HUDEP-2 (cell line): Measurements from ENCODE around the gene NDUFB3.
"Not testable (repeated sequence)": the region's sequence is repeated elsewhere in the genome, so short reads cannot be mapped to it uniquely, and the experiment has no call there.

Experiments
- DNase-seq, 76 experiments: peaks; one replicate each; lab custom pipeline; 2025; ENCODE audit not compliant: unreplicated experiment in 76 of 76; lab: John Stamatoyannopoulos, UW

Gene NDUFB3

DNA sequence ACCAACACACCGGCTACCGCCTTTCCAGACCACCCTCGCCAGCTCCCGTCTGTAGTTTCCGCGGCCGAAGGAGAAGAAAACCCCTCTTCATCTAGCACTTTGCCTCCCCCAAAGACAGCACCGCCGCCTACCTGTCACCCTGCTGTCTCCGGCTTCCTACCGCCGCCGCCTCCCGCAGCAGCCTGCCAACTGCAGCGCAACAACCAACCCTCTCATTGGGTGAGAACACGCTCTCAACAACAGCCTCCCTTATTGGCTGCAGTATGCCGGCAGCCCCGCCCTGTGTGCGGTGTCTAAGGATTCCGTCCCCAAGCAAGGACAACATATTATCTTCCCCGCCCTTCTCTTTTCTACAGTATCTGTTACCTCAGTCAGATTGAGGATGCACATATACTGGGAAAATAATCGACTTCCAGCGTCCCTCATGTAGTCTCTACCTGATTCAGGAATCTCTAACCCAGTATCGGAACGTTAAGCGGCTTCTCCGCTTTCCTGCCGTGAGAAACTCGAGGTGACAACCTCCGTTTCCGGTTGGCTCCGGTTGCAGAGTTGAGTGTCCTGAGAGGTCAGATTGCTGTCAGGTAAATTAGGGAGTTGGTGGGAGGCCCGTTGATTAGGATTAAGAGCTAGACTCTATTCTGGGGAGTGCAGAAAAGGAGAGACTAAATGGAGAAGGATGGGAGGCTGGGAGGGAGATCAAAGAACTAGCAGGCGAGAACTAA, at the start of gene NDUFB3, which contains the start of gene HYCC2:
TSS of gene NDUFB3 (plus strand) at position 523 of the 722 bp plus-strand sequence. CDS start 6,882 bp downstream, outside the sequence.
TSS of gene HYCC2 (minus strand) at position 193 of the 722 bp plus-strand sequence. CDS start 47,662 bp downstream, outside the sequence.
- DNase-seq = peak; percentile 19 to 94 (median 86)

- no peak for DNase-seq
These were observed 47.3 kb upstream of the NDUFB3 start for GRCh38 chr2:201024518-201024917.

DNA sequence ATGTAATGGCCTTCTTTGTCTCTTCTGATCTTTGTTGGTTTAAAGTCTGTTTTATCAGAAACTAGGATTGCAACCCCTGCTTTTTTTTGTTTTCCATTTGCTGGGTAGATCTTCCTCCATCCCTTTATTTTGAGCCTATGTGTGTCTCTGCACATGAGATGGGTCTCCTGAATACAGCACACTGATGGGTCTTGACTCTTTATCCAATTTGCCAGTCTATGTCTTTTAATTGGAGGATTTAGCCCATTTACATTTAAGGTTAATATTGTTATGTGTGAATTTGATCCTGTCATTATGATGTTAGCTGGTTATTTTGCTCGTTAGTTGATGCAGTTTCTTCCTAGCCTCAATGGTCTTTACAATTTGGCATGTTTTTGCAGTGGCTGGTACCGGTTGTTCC, 37.4 kb upstream of the NDUFB3 start:
- not testable (repeated sequence) for DNase-seq

- not testable (repeated sequence) for DNase-seq
These were observed 33.4 kb upstream of the NDUFB3 start for GRCh38 chr2:201038361-201038760.

GRCh38 chr2:201038855-201039254, 32.9 kb upstream of the NDUFB3 start:
- no peak for DNase-seq

DNA sequence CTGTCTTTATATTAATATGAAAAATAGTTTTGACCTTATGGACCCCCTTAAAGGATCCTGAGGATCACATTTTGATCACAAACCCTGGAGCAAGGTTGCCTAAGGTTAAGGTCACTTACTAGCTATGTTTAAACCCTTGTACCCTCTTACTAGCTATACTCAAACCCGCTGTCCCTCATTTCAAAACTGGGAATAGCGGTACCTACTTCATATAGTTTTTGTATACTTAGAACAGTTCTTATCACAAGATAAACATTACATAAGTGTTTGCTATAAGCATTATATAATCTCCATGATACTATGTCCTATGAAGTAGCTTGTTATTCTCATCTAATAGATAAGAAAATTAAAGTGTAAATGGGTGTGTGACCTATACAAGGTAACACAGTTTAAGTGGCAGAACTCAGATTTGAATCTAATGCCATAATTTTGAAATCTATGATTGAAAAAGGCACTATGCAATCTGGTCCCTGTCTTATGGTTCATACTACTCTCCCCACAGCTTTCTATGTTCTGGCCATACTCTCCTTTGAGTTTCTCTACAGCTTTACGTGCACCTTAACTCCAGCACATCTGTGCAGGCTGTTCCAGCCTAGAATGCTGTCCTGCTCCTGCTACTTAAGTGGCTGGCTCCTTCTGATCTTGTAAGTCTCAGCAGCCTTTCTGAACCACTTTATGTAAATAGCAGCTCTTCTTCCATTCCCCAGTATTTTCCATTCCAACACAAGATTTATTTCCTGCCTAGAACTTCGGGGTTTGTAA, 30.8 kb upstream of the NDUFB3 start:
- DNase-seq = no peak

DNA sequence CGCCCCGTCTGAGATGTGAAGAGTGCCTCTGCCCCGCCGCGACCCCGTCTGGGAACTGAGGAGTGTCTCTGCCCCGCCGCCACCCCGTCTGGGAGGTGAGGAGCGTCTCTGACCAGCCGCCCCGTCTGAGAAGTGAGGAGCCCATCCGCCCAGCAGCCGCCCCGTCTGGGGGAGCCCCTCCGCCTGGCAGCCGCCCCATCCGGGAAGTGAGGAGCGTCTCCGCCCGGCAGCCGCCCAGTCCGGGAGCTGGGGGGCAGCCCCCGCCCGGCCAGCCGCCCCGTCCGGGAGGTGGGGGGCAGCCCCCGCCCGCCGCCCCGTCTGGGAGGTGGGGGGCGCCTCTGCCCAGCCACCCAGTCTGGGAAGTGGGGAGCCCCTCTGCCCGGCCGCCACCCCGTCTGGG, 29.4 kb upstream of the NDUFB3 start:
- not testable (repeated sequence) for DNase-seq

DNA sequence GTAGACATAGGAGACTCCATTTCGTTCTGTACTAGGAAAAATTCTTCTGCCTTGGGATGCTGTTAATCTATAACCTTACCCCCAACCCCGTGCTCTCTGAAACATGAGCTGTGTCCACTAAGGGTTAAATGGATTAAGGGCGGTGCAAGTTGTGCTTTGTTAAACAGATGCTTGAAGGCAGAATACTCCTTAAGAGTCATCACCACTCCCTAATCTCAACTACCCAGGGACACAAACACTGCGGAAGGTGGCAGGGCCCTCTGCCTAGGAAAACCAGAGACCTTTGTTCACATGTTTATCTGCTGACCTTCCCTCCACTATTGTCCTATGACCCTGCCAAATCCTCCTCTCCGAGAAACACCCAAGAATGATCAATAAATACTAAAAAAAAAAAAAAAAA, 28.8 kb upstream of the NDUFB3 start:
- DNase-seq = peak in 6 of 76 experiments; percentile 4 to 48 (median 28)

- no peak for DNase-seq
These were observed 24.9 kb upstream of the NDUFB3 start for GRCh38 chr2:201046881-201047280.

DNA sequence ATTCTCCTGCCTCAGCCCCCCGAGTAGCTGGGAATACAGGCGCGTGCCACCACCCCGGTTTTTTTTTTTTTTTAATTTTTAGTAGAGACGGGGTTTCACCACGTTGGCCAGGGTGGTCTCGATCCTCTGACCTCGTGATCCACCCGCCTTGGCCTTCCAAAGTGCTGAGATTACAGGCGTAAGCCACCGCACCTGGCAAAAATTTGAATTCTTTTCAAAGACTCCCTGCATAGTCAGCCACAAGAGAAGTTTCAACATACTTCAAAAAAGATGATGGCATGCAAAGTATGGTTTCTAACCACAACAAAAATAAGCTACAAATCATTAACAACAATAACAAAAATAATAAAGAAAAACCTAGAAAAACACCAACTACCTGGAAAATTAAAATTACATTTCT, 22.3 kb upstream of the NDUFB3 start:
- DNase-seq = no peak

DNA sequence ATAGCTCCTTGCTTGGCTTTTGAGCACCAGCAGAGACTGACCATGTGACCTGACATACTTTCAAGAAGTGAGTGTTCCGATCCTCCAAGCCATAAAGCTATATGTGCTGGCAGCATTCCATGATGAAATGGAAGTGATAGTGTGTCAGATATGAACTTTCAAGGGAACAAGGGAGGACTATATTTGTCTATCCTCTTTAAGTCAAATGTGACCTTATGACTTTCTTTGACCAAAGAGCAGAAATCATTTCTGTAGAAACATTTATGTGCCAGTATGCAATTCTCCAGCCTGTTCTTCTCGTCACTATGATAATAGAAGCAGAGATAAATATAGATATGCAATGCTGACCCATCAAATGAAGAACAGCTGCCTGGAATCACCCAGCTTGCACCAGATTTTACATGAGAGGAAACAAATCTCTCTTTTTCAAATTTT, 14.7 kb upstream of the NDUFB3 start:
- DNase-seq = peak in 12 of 76 experiments; percentile 5 to 45 (median 16)

DNA sequence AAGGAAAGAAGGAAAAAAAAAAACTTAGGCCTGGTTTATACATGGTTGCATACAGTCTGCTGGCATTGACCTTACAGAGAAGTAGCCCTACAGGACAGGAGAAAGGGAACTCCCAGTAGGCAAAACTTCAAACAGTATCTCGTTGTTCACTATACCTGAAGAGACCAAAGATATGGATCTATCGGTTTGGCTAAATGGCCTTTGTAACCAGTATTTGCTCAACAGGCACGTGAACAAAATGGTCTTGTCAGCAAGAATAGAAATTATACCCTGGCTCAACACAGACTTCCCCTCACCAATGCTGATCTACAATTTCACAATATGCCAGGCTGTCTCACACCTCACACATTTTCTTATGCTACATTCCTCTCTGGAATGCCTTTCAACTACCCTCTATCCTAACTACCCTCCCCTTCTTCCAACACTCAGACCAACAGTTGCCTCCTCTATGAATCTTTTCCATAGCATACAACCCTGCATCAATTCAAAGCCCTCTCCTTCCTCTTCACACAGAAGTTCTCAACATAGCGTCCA, 14.0 kb upstream of the NDUFB3 start:
- DNase-seq = no peak

GRCh38 chr2:201058914-201059313, 12.9 kb upstream of the NDUFB3 start:
- DNase-seq = peak in 14 of 76 experiments; percentile 1 to 53 (median 28)

GRCh38 chr2:201059961-201060755, 11.6 kb upstream of the NDUFB3 start:
- DNase-seq = no peak

GRCh38 chr2:201063516-201063915, 8.3 kb upstream of the NDUFB3 start:
- not testable (repeated sequence) for DNase-seq

DNA sequence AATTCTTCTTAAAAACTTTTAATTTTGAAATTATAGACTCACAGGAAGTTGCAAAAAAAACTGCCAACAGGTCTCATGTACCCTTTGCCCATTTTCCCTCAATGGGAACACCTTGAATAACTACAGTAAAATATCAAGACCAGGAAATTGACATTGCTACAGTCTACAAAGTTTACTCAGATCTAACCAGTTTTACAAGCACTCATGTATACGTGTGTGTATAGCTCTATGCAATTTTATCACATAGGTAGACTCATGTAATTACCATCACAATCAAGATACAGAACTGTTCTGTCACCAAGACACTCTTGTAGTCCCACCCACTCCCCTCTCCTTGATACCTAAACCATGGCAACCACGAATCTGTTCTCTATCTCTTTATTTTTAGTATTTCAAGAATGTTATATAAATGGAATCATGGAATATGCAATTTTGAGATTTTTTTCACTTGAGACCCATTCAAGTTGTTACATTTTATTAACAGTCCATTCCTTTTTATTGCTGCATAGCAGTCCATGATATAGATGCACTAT, 6.9 kb upstream of the NDUFB3 start:
- no peak for DNase-seq

GRCh38 chr2:201070948-201071478, 788 bp upstream of the NDUFB3 start:
- peak in 20 of 76 experiments; percentile 7 to 65 (median 43) for DNase-seq

GRCh38 chr2:201072201-201072530, 365 bp downstream of the NDUFB3 start:
- DNase-seq = peak in 1 of 76 experiments; percentile 34

- no peak for DNase-seq
These were observed 1.3 kb downstream of the NDUFB3 start for GRCh38 chr2:201073071-201073470.

DNA sequence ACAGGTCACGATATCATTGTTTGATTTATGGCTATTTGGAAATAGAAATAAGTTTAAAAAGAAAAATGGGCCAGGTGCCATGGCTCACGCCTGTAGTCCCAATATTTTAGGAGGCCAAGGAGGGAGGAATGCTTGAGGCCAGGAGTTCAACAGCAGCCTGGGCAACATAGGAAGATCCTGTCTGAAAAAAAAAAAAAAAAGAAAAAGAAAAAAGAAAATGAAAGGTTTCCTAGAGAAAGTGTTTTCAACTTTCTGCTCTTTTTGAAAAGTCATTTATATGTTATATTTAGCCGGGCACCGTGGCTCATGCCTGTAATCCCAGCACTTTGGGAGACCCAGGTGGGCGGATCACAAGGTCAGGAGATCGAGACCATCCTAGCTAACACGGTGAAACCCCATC, 3.2 kb downstream of the NDUFB3 start:
- DNase-seq = no peak
